GM10266 (cell line): ENCODE results near the gene SLC43A3.

Experiments used
- DNase-seq: peaks from one replicate; pipeline ENCODE4 v3.0.0; 2012; ENCODE audit errors: extremely low spot score
- TF ChIP-seq, protein P1 (sequence below): IDR thresholded peaks from 2 replicates; pipeline ENCODE4 v1.5.1; 2012; ENCODE audit warnings: mild to moderate bottlenecking, low read depth; ENCODE audit not compliant: control insufficient read depth, insufficient read depth; ENCODE audit errors: missing control alignments

Gene SLC43A3

DNA sequence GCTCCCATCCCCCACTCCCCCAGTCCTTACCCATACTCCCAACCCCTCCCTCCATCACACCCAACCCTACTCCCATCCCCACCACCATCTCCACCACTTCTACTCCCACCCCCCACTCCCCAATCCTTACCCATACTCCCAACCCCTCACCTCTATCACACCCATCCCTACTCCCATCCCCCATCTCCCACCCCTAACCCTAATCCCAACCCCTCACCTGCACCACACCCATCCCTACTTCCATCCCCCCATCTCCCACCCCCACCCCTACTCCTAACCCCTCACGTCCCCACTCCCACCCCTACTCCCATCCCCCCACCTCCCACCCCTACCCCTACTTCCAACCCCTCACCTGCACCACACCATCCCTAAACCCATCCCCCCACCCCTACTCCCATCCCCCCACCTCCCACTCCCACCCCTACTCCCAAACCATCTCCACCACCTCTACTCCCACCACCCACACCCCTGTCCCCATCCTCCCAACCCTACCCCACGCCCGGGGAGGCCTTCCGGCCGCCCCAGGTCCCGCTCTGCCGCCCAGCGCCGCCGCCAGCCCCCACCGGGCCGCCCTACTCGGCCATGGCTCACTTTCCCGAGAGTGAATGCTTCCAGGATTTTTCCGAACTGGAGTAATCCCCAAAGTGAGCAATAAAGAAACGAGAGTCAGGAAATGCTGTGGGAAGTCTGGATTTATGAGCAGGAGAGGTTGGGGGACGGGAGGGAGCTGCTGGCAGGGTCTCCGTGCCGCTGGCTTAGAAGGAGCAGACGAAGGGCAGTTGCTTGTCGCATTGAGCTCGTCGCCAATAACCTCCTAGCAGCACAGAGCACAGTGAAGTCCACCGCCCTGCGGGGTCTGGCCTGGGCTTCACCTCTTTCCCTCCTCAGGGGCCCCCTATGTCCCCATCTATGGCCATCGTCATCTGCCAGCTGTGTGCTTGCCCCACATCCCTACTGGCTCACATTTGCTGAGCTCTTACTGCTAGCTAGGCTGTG is 50.5 kb downstream of the SLC43A3 start:
- TF ChIP-seq, protein P1, sequence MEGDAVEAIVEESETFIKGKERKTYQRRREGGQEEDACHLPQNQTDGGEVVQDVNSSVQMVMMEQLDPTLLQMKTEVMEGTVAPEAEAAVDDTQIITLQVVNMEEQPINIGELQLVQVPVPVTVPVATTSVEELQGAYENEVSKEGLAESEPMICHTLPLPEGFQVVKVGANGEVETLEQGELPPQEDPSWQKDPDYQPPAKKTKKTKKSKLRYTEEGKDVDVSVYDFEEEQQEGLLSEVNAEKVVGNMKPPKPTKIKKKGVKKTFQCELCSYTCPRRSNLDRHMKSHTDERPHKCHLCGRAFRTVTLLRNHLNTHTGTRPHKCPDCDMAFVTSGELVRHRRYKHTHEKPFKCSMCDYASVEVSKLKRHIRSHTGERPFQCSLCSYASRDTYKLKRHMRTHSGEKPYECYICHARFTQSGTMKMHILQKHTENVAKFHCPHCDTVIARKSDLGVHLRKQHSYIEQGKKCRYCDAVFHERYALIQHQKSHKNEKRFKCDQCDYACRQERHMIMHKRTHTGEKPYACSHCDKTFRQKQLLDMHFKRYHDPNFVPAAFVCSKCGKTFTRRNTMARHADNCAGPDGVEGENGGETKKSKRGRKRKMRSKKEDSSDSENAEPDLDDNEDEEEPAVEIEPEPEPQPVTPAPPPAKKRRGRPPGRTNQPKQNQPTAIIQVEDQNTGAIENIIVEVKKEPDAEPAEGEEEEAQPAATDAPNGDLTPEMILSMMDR = no peak
- DNase-seq = no peak

DNA sequence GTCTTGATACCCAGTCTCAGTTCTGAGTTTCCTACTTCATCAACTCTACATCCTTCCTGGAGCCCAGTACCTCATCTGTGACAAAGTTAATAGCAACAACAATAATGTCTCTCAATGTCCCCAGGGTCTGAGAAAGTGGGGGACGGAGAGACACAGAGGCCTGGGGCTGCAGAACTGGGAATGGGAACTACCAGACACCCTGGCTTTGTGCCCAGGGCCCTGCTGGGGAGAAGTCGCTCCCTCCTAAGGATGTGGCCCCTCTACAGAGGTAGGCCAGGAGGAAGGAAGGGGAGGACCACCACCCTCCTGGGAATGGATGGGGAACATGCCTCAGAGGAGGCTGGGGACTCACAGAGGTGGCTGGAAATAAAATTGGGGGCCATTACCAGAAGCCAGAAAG is 51.4 kb downstream of the SLC43A3 start:
- DNase-seq = no peak
- TF ChIP-seq, protein P1 = no peak

DNA sequence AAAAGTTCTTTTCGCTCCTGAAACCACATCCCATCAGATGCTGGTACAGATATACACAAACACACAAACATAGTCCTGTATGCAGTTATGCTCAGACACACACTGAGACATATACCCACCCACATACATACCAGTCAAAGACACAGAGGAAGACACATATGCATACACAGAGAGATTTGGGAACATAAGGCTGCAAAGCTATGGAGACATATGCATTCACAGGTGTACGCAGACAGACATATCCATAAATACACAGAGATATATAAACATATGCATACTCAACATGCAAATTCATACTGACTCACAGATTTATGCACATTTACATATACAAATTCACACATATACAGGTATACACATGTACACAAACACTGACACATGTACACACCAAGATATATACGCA is 52.0 kb downstream of the SLC43A3 start:
- TF ChIP-seq, protein P1 = no peak

DNA sequence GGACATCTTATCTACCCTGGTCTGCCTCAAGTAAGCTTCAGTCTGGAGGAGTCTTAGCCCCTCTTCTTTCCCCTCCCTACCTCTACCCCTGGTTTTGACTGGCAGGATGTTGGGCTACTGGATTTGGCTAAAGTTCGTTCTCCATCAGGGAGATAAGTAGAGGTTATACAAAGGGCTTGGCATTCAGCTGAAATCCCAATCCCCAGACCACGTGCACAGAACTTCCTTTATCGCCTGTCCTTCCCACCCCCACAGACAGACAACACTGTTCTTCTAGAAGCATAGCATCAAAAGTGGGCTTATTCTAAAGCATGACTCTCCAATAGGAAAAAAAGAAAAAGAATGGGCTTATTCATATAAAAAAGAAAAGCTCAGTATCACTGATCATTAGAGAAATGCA is 53.8 kb downstream of the SLC43A3 start:
- TF ChIP-seq, protein P1 = no peak
- no peak for DNase-seq

More for the DNA sequence above, 52.0 kb downstream of the SLC43A3 start:
- DNase-seq = no peak

DNA sequence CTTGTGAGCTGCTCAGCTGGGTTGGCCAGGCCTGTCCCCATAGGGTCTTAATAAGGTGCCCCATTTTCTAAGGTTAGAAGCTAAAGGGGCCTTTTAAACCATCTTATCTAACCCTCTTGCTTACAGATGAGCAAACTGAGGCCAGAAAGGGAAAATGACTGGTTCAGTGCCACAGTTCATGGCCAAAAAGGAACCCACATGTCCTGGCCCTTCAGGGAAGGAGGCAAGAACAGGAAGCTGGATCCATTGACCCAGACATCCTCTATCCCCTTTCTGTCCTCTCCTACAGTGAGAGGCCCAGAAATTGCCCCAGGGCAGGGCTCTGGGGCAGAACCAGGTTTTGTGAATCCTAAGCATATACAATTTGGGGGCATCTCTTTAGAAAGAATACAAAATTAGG is 56.0 kb downstream of the SLC43A3 start:
- DNase-seq = no peak
- TF ChIP-seq, protein P1 = no peak

DNA sequence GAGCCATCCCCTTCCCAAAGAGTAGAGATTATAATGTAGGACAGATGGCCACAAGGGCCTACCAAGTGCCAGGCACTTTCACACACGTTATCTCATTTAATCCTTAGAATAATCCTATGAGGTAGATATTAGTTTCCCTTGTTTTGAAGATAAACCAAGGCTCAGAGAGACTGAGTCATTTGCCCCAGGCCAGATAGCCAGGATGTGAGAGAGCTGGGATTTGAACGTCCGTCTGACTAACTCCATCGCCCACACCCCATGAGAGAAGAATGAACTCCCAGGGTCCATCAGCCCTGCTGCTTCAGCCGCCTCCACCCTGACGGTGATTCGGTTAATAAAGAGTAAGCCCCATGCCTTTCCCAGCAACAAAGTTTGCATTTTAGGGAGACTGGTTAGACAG is 56.7 kb downstream of the SLC43A3 start:
- no peak for DNase-seq
- TF ChIP-seq, protein P1 = no peak

DNA sequence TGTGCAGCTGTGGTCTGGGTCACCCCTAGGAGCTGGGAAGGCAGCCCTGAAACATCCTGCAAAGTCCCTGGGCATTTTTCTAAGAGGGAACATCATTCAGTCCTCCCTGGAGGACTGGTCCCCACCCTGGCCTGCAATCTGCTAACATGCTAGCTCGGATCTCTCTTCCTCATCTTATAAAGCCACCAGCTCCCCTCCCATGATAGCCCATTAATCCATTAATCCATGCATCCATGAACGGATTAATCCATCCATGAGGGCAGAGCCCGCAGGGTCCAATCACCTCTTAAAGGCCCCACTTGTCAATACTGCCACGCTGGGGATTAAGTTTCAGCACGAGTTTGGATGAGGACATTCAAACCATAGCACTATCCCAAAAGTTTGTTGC is 58.1 kb downstream of the SLC43A3 start:
- TF ChIP-seq, protein P1 = no peak
- no peak for DNase-seq
